HCT116 (cell line): ENCODE results near the gene PLA2G15. TPM values are rescaled to one million over a fixed set of nuclear protein-coding genes. Genes with fewer than 3 reads are reported as not detected.

Source experiments
- ATAC-seq: fragments of 200-7000 bp; cut with Tn5 transposase; 2 replicates; pipeline ENCODE4 v1.9.1; 2020; ENCODE audit warnings: mild to moderate bottlenecking, moderate library complexity
- BruUV-seq: library from RNA; stranded (reverse); fragments of 400-500 nt; replicated peaks from 2 replicates; lab custom pipeline; 2021; lab: Mats Ljungman, UMichigan
- CTCF ChIA-PET: fragments of 300-600 bp; sonication (Branson Sonifier 250); formaldehyde crosslinking; loops from one replicate; lab custom pipeline; 2021; ENCODE audit warnings: antibody characterized with exemption; lab: Charles Lee
- POLR2A ChIA-PET: fragments of 300-600, 350-600 bp; sonication (Branson Sonifier 250); formaldehyde crosslinking; loops from one replicate; lab custom pipeline; 2021; ENCODE audit warnings: antibody characterized with exemption; lab: Charles Lee
- RAD21 ChIA-PET, 2 experiments: fragments of 300-600 bp; sonication (Branson Sonifier 250); formaldehyde crosslinking; loops; one replicate each; lab custom pipeline; 2023; ENCODE audit warnings: low total read pairs in 2 of 2; ENCODE audit not compliant: uncharacterized antibody in 2 of 2, unreplicated experiment in 2 of 2, low non-redundant PET in 1 of 2; lab: Charles Lee
- DNase-seq: peaks from one replicate; pipeline ENCODE4 v3.0.0-alpha.2; 2010; ENCODE audit warnings: low read depth, low spot score
- H2AFZ ChIP-seq: fragments of 200-600 bp; shearing (Covaris generic), sonication (generic); 2 replicates; pipeline ENCODE4 v1.6.1; 2017; ENCODE audit warnings: low read depth, mixed run types, mixed read lengths, antibody characterized with exemption, low read length; ENCODE audit not compliant: poor library complexity, severe bottlenecking
- H3K27ac ChIP-seq: 2 replicates; pipeline ENCODE4 v1.5.1; 2012; ENCODE audit warnings: low read depth, low read length
- H3K27me3 ChIP-seq: fragments of 200-600 bp; sonication (generic); 2 replicates; pipeline ENCODE4 v1.6.1; 2016; ENCODE audit warnings: mixed run types, low read length, mixed read lengths; ENCODE audit not compliant: insufficient read depth
- H3K36me3 ChIP-seq, 2 experiments: fragments of 200-500 bp in 1 of 2; fragments of 200-600 bp in 1 of 2; sonication (Bioruptor generic) in 1 of 2; sonication (generic) in 1 of 2; 2 replicates each; pipeline versions ENCODE4 v1.5.1 to v1.6.1; 2014 to 2016; ENCODE audit warnings: low read length in 2 of 2, inconsistent platforms in 1 of 2, mixed read lengths in 1 of 2, mixed run types in 1 of 2; ENCODE audit not compliant: insufficient read depth in 2 of 2, control insufficient read depth in 1 of 2
- H3K4me1 ChIP-seq, 2 experiments: fragments of 200-600 bp in 1 of 2; sonication (generic) in 1 of 2; 2 replicates each; pipeline versions ENCODE4 v1.5.1 to v1.6.1; 2012 to 2017; ENCODE audit warnings: low read length in 2 of 2, inconsistent platforms in 1 of 2, mild to moderate bottlenecking in 1 of 2, mixed read lengths in 1 of 2, mixed run types in 1 of 2, moderate library complexity in 1 of 2; ENCODE audit not compliant: insufficient read depth in 2 of 2, control insufficient read depth in 1 of 2
- H3K4me2 ChIP-seq: fragments of 200-600 bp; sonication (generic); 2 replicates; pipeline ENCODE4 v1.6.1; 2017; ENCODE audit warnings: mixed run types, low read length, mixed read lengths
- H3K4me3 ChIP-seq, 2 experiments: fragments of 200-600 bp in 1 of 2; sonication (generic) in 1 of 2; replicated peaks in 1 of 2; 2 replicates each; pipeline ENCODE4 v1.5.1; 2011 to 2016; ENCODE audit warnings: low read length in 2 of 2, control low read depth in 1 of 2, low read depth in 1 of 2, mild to moderate bottlenecking in 1 of 2, mixed read lengths in 1 of 2, mixed run types in 1 of 2
- H3K79me2 ChIP-seq: fragments of 200-600 bp; sonication (generic); 2 replicates; pipeline ENCODE4 v1.6.1; 2017; ENCODE audit warnings: mild to moderate bottlenecking, mixed run types, low read length, moderate library complexity, mixed read lengths; ENCODE audit not compliant: insufficient read depth
- H3K9ac ChIP-seq: fragments of 200-600 bp; sonication (generic); 2 replicates; pipeline ENCODE4 v1.6.1; 2016; ENCODE audit warnings: low read length, mixed read lengths
- H3K9me2 ChIP-seq: fragments of 200-600 bp; sonication (generic), shearing (Covaris generic); 2 replicates; pipeline ENCODE4 v1.6.1; 2017; ENCODE audit warnings: mixed run types, mild to moderate bottlenecking, moderate library complexity; ENCODE audit not compliant: insufficient read depth
- H3K9me3 ChIP-seq, 2 experiments: fragments of 200-500 bp in 1 of 2; fragments of 200-600 bp in 1 of 2; sonication (Bioruptor generic) in 1 of 2; sonication (generic) in 1 of 2; 2 replicates each; pipeline ENCODE4 v1.6.1; 2014 to 2017; ENCODE audit warnings: low read length in 2 of 2, mixed read lengths in 2 of 2, inconsistent platforms in 1 of 2, low read depth in 1 of 2, mild to moderate bottlenecking in 1 of 2, mixed run types in 1 of 2, moderate library complexity in 1 of 2; ENCODE audit not compliant: control insufficient read depth in 1 of 2, insufficient read depth in 1 of 2
- H4K20me1 ChIP-seq: fragments of 200-600 bp; sonication (generic), shearing (Covaris generic); 2 replicates; pipeline ENCODE4 v1.6.1; 2017; ENCODE audit warnings: mixed run types, mild to moderate bottlenecking, moderate library complexity; ENCODE audit not compliant: insufficient read depth
- ATF3 ChIP-seq: IDR thresholded peaks from 2 replicates; pipeline ENCODE4 v1.6.1; 2012
- CBX3 ChIP-seq: IDR thresholded peaks from 2 replicates; pipeline ENCODE4 v1.6.1; 2012; ENCODE audit warnings: low read depth
- CEBPB ChIP-seq: IDR thresholded peaks from 2 replicates; pipeline ENCODE4 v1.6.1; 2012; ENCODE audit warnings: low read depth
- CTCF ChIP-seq, 3 experiments: fragments of 200-600 bp in 1 of 3; sonication (generic) in 1 of 3; IDR thresholded peaks in 2 of 3; conservative IDR thresholded peaks in 1 of 3; 2 replicates each; pipeline ENCODE4 v1.5.1; 2012 to 2017; ENCODE audit warnings: low read depth in 2 of 3, low read length in 2 of 3, antibody characterized with exemption in 1 of 3, borderline replicate concordance in 1 of 3, control low read depth in 1 of 3, mild to moderate bottlenecking in 1 of 3, mixed read lengths in 1 of 3, mixed run types in 1 of 3, moderate library complexity in 1 of 3; ENCODE audit not compliant: insufficient read depth in 1 of 3
- ELF1 ChIP-seq: IDR thresholded peaks from 2 replicates; pipeline ENCODE4 v1.6.1; 2012; ENCODE audit warnings: low read depth, borderline replicate concordance
- EZH2 ChIP-seq: fragments of 200-600 bp; sonication (generic); IDR thresholded peaks from 2 replicates; pipeline ENCODE4 v1.6.1; 2017; ENCODE audit warnings: antibody characterized with exemption, mixed run types
- FOSL1 ChIP-seq: IDR thresholded peaks from 2 replicates; pipeline ENCODE4 v1.6.1; 2012; ENCODE audit warnings: low read depth
- JUND ChIP-seq: IDR thresholded peaks from 2 replicates; pipeline ENCODE4 v1.6.1; 2012
- POLR2A ChIP-seq: IDR thresholded peaks from 2 replicates; pipeline ENCODE4 v1.7.0; 2011; ENCODE audit warnings: borderline replicate concordance; ENCODE audit not compliant: insufficient read depth, insufficient read length; ENCODE audit errors: extremely low read depth
- POLR2AphosphoS5 ChIP-seq: IDR thresholded peaks from 2 replicates; pipeline ENCODE4 v1.6.1; 2011; ENCODE audit warnings: mild to moderate bottlenecking, low read depth, low read length, moderate library complexity
- RAD21 ChIP-seq: IDR thresholded peaks from 2 replicates; pipeline ENCODE4 v1.6.1; 2012; ENCODE audit warnings: low read depth, mild to moderate bottlenecking
- REST ChIP-seq: IDR thresholded peaks from 2 replicates; pipeline ENCODE4 v1.6.1; 2012; ENCODE audit warnings: low read depth
- SIN3A ChIP-seq: IDR thresholded peaks from 2 replicates; pipeline ENCODE4 v1.6.1; 2012; ENCODE audit warnings: low read depth
- SP1 ChIP-seq: IDR thresholded peaks from 2 replicates; pipeline ENCODE4 v1.6.1; 2012; ENCODE audit warnings: low read depth
- SRF ChIP-seq: IDR thresholded peaks from 2 replicates; pipeline ENCODE4 v1.6.1; 2012; ENCODE audit warnings: low read depth
- TCF7L2 ChIP-seq: IDR thresholded peaks from 2 replicates; pipeline ENCODE4 v1.7.0; 2011; ENCODE audit warnings: borderline replicate concordance, inconsistent platforms; ENCODE audit not compliant: insufficient read depth, insufficient read length; ENCODE audit errors: extremely low read depth
- YY1 ChIP-seq: IDR thresholded peaks from 2 replicates; pipeline ENCODE4 v1.6.1; 2011; ENCODE audit warnings: low read length, low read depth, moderate library complexity, mild to moderate bottlenecking; ENCODE audit not compliant: insufficient replicate concordance; ENCODE audit errors: extremely low read depth
- ZBTB33 ChIP-seq: IDR thresholded peaks from 2 replicates; pipeline ENCODE4 v1.6.1; 2011; ENCODE audit warnings: mild to moderate bottlenecking, low read length, moderate library complexity; ENCODE audit not compliant: insufficient replicate concordance; ENCODE audit errors: extremely low read depth
- ZFX ChIP-seq: fragments of 450-650 bp; IDR thresholded peaks from 2 replicates; pipeline ENCODE4 v1.6.1; 2017
- ZNF274 ChIP-seq: fragments of 200-500 bp; sonication (Bioruptor generic); IDR thresholded peaks from 2 replicates; pipeline ENCODE4 v1.6.1; 2014; ENCODE audit warnings: mild to moderate bottlenecking, low read depth, low read length, inconsistent platforms
- intact Hi-C: fragments of 100-400 bp; cut with micrococcal nuclease; formaldehyde crosslinking; loops from 2 replicates; pipeline ENCODE4 v1.10.0; 2022
- total RNA-seq: library from RNA; stranded (reverse); gene quantifications from one replicate; pipeline ENCODE4 v1.2.1, GENCODE V29; 2021; ENCODE audit not compliant: unreplicated experiment

The PLA2G15 gene
- total RNA-seq, 1 experiment from 2014 or later, result 7.5 TPM

- no peaks in the 10 kb centered on the region for H3K4me1 ChIP-seq
- no peak overlapping the region for H3K4me3 ChIP-seq
- no peak for TF ChIP-seq ZFX
- no peak for TF ChIP-seq SRF
- no peak for TF ChIP-seq SIN3A
- no peak for TF ChIP-seq YY1
- no peak for TF ChIP-seq TCF7L2
- no peak for TF ChIP-seq FOSL1
- no peak for TF ChIP-seq POLR2AphosphoS5
- no peak for TF ChIP-seq JUND
- TF ChIP-seq ZBTB33, result no peak
- TF ChIP-seq ATF3, result no peak
- no peak for TF ChIP-seq ZNF274
- no peak for TF ChIP-seq CBX3
- TF ChIP-seq SP1, result no peak
- no peak for TF ChIP-seq RAD21
- TF ChIP-seq CEBPB, result no peak
- no peak for TF ChIP-seq POLR2A
- no peak for TF ChIP-seq EZH2
- TF ChIP-seq ELF1, result no peak
- TF ChIP-seq REST, result no peak
- no peak for TF ChIP-seq CTCF (IDR thresholded peaks at IDR 0.05 in 2 of 3, conservative IDR thresholded peaks at IDR 0.05 in 1 of 3; ENCODE audit: borderline replicate concordance in 1 of 3, insufficient read depth in 1 of 3, low read depth in 2 of 3, low read length in 2 of 3)
- no peak overlapping the region for H3K4me2 ChIP-seq
- no peaks in the 10 kb centered on the region for H3K9me3 ChIP-seq
- H3K27ac ChIP-seq, result no peak overlapping the region
- H4K20me1 ChIP-seq, result no peaks in the 10 kb centered on the region
- no peaks in the 10 kb centered on the region for H3K36me3 ChIP-seq
- H2AFZ ChIP-seq, result no peak overlapping the region
- RAD21 ChIA-PET, result no interaction called here
- ATAC-seq (no peak), DNase-seq (no peak)
- H3K9me2 ChIP-seq, result no peaks in the 10 kb centered on the region
- POLR2A ChIA-PET, result interaction anchor here (0.6 kb wide), 1 partner anchor 11 kb away, joined by 6 read pairs; no protein-coding TSS in a partner anchor
- no TSS peak for BruUV-seq
- intact Hi-C loops, result no loop called here
- H3K79me2 ChIP-seq, result no peaks in the 10 kb centered on the region
- no peaks in the 10 kb centered on the region for H3K27me3 ChIP-seq
- H3K9ac ChIP-seq, result no peak overlapping the region
- CTCF ChIA-PET, result no interaction called here
These were observed 29.9 kb upstream of the PLA2G15 start for GRCh38 chr16:68215302-68215701.
